HG03159 (cell line): ENCODE results near the gene FLT1.

Experiments used
- ATAC-seq: cut with Tn5 transposase; IDR thresholded peaks from one replicate; pipeline ENCODE4 v1.9.1; 2021; ENCODE audit warnings: mild to moderate bottlenecking, moderate library complexity; ENCODE audit not compliant: unreplicated experiment

FLT1 gene

DNA sequence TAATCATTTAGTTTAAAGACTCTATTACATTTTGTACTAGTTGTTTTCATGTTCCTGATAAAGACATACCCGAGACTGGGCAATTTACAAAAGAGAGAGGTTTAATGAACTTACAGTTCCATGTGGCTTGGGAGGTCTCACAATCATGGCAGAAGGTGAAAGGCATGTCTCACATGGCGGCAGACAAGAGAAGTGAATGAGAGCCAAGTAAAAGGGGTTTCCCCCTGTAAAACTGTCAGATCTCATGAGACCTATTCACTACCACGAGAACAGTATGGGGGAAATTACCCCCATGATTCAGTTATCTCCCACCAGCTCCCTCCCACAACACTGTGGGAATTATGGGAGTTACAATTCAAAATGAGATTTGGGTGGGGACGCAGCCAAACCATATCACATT is 227.4 kb downstream of the FLT1 start:
- no peak for ATAC-seq

DNA sequence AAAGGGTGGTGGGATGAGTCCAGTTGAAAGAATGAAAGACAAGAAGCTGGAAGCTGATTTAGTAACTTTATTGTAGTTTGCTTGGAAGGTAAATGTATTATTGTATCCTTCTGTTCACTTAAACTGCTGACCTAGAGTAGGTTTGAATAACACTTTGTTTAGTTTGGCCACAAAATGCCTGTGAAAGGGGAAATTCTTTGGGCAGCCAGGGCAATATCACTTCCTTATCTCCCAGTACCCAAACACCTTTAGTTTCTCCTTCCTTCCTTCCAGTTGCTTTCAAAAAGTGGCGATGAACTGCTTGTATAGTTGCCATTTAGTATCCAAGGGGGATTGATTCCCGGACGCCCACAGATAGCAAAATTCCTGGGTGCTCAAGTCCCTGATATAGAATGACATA is 236.5 kb downstream of the FLT1 start:
- no peak for ATAC-seq

DNA sequence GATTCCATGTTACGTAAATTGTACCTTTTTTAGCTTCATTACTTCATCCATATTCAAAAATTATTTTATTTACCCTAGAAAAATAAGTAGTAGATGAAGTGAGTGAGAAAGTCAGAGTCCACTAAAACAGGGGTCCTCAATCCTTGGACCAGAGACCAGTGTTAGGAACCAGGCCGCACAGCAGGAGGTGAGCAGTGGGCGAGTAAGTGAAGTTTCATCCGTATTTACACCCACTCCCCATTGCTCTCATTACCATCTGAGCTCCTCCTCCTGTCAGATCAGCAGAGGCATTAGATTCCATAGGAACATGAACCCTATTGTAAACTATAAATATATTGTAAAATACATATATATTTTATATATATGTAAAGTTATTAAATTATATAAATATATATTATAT is 237.6 kb downstream of the FLT1 start:
- no peak for ATAC-seq

DNA sequence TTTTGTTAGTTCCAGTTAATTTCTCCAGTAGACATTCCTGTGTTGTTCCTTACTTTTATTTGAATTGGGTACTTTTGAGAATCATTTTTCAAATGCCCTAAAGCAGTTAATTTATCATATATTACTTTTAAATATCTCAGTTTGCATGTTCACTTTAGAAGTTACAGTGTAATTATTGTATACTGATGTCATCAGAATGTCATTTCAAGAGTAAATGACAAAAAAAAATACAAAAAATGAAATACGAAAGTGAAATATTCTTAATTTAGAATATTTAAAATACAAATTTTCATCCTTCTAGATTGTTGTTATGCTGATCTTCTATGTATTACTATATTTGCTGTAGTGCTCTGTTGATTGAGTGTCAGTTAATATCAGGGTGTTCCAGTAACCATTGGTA is 242.4 kb downstream of the FLT1 start:
- ATAC-seq, result no peak

DNA sequence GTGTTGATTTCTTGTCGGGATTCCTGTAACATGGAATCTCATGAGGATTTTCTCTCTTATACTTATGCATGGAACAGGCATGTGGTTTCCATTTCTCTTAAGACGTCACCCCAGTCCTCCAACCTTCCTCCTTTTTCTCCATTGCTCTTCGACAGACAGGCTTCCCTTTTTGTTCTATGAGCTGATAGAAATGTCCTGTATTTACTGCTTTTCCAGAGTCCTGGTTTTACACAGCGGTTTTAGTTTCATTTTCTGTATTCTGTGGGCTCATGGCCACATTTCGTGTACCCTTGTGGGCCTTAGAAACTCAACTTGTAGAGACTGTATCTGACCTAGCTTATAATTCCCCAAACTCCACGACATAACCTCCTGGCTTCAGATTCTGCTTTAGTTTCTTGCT is 243.5 kb downstream of the FLT1 start:
- no peak for ATAC-seq

DNA sequence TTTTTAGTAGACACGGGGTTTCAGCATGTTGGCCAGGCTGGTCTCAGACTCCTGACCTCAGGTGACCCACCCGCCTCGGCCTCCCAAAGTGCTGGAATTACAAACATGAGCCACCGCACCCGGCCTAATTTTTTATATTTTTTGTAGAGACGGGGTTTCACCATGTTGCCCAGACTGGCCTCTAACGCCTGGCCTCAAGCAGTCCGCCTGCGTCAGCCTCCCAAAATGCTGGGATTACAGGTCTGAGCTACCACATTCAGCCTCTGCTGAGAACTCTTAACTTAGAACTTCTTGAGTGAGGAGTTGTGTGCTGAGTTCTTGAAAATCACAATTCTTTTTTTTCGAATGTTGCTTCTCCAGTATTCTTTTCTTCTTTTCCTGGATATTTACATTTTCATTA is 244.4 kb downstream of the FLT1 start:
- ATAC-seq, result no peak
